GM12878 (cell line): ENCODE measurements around the gene PLD4. TPM values are rescaled to one million over a fixed set of nuclear protein-coding genes. Genes with fewer than 3 reads are reported as not detected.

Experiments
- ATAC-seq: fragments of 200-7000 bp; cut with Tn5 transposase; 3 replicates; pipeline ENCODE4 v1.9.1; 2020; ENCODE audit warnings: mild to moderate bottlenecking, moderate library complexity
- BruUV-seq: library from RNA; stranded (reverse); fragments of 400-500 nt; replicated peaks from 2 replicates; lab custom pipeline; 2021; lab: Mats Ljungman, UMichigan
- CTCF ChIA-PET: fragments of 300-600 bp; sonication (Branson Sonifier 250); formaldehyde crosslinking; extraction: SDS; loops from one replicate; lab custom pipeline; 2021; ENCODE audit warnings: inconsistent platforms; lab: Yijun Ruan, JAX
- POLR2A ChIA-PET: fragments of 350-600 bp; formaldehyde crosslinking; extraction: SDS; loops from one replicate; lab custom pipeline; 2021; ENCODE audit warnings: inconsistent platforms; lab: Charles Lee
- RAD21 ChIA-PET: fragments of 300-600 bp; sonication (Branson Sonifier 250); formaldehyde crosslinking; loops from one replicate; lab custom pipeline; 2023; ENCODE audit warnings: antibody characterized with exemption; ENCODE audit not compliant: unreplicated experiment; lab: Charles Lee
- SMC1A ChIA-PET: fragments of 300-600 bp; sonication (Branson Sonifier 250); formaldehyde crosslinking; loops from one replicate; lab custom pipeline; 2023; ENCODE audit not compliant: unreplicated experiment, uncharacterized antibody; lab: Charles Lee
- DNase-seq: peaks from one replicate; pipeline ENCODE4 v3.0.0-alpha.2; 2011; ENCODE audit warnings: low read depth, low spot score
- FAIRE-seq: peaks from 3 replicates; lab custom pipeline; 2011; peaks lifted over from hg19 to GRCh38; lab: Jason Lieb, UNC
- H2AFZ ChIP-seq: 2 replicates; pipeline ENCODE4 v1.6.0; 2011; ENCODE audit warnings: low read depth, low read length, control low read depth; ENCODE audit not compliant: control insufficient read depth
- H3K27ac ChIP-seq: 2 replicates; pipeline ENCODE4 v1.5.1; 2011; ENCODE audit warnings: control low read depth; ENCODE audit not compliant: control insufficient read depth, insufficient read depth
- H3K27me3 ChIP-seq, 2 experiments: replicated peaks in 1 of 2; 2 replicates each; pipeline versions ENCODE4 v1.6.0 to v1.6.1; 2011; ENCODE audit warnings: low read length in 1 of 2; ENCODE audit not compliant: control insufficient read depth in 2 of 2, insufficient read depth in 2 of 2
- H3K36me3 ChIP-seq, 2 experiments: 2 replicates each; pipeline ENCODE4 v1.5.1; 2011; ENCODE audit warnings: low read length in 1 of 2; ENCODE audit not compliant: control insufficient read depth in 2 of 2, insufficient read depth in 2 of 2
- H3K4me1 ChIP-seq: 2 replicates; pipeline ENCODE4 v1.6.1; 2011; ENCODE audit warnings: mild to moderate bottlenecking, low read length, moderate library complexity, mixed read lengths; ENCODE audit not compliant: control insufficient read depth, insufficient read depth
- H3K4me2 ChIP-seq: 2 replicates; pipeline ENCODE4 v1.6.0; 2011; ENCODE audit warnings: control low read depth; ENCODE audit not compliant: control insufficient read depth, insufficient read depth
- H3K4me3 ChIP-seq: fragments of 200-600 bp; sonication (generic); 2 replicates; pipeline ENCODE4 v1.5.1; 2016
- H3K79me2 ChIP-seq: 2 replicates; pipeline ENCODE4 v1.6.0; 2011; ENCODE audit warnings: low read length; ENCODE audit not compliant: control insufficient read depth, insufficient read depth
- H3K9ac ChIP-seq: 2 replicates; pipeline ENCODE4 v1.8.0; 2011; ENCODE audit warnings: low read length, control low read depth, mixed read lengths; ENCODE audit not compliant: control insufficient read depth, insufficient read depth
- H3K9me3 ChIP-seq: replicated peaks from 3 replicates; pipeline ENCODE4 v1.5.1; 2011; ENCODE audit warnings: mild to moderate bottlenecking, low read length; ENCODE audit not compliant: control insufficient read depth, insufficient read depth
- H4K20me1 ChIP-seq: 2 replicates; pipeline ENCODE4 v1.6.0; 2011; ENCODE audit not compliant: control insufficient read depth, insufficient read depth
- CEBPZ ChIP-seq: fragments of 150-350 bp; IDR thresholded peaks from 2 replicates; pipeline ENCODE4 v1.6.1; 2016; ENCODE audit warnings: low read depth, low read length
- CHD2 ChIP-seq: IDR thresholded peaks from 2 replicates; pipeline ENCODE4 v1.6.1; 2011; ENCODE audit warnings: low read depth, low read length, improper control_type of control experiment, borderline replicate concordance
- NRF1 ChIP-seq: conservative IDR thresholded peaks from 2 replicates; pipeline ENCODE4 v1.6.1; 2011; ENCODE audit warnings: mild to moderate bottlenecking, low read depth, low read length, improper control_type of control experiment
- RELB ChIP-seq: fragments of 450-650 bp; IDR thresholded peaks from 2 replicates; pipeline ENCODE4 v1.6.1; 2017; ENCODE audit warnings: low read depth, mild to moderate bottlenecking, moderate library complexity
- TBL1XR1 ChIP-seq: IDR thresholded peaks from 2 replicates; pipeline ENCODE4 v1.6.1; 2012; ENCODE audit warnings: low read depth, low read length, improper control_type of control experiment
- USF2 ChIP-seq: IDR thresholded peaks from 2 replicates; pipeline ENCODE4 v1.6.1; 2011; ENCODE audit warnings: low read depth, low read length, improper control_type of control experiment, borderline replicate concordance
- ZNF217 ChIP-seq: fragments of 450-650 bp; IDR thresholded peaks from 2 replicates; pipeline ENCODE4 v1.6.1; 2017; ENCODE audit warnings: antibody characterized with exemption, mild to moderate bottlenecking
- WGBS: methylation state at CpG from one replicate; pipeline ENCODE4 v1.1.6; 2016; ENCODE audit warnings: low lambda C conversion rate; ENCODE audit not compliant: insufficient replicate concordance, insufficient coverage; ENCODE audit errors: missing lambda C conversion rate; 5-methylcytosine and 5-hydroxymethylcytosine counted together
- in situ Hi-C: fragments of 300-500 bp; cut with MboI; formaldehyde crosslinking; loops from 9 replicates; pipeline ENCODE4 v1.14.3; 2018; ENCODE audit warnings: mixed read lengths
- intact Hi-C: fragments of 100-400 bp; cut with micrococcal nuclease; formaldehyde crosslinking; loops from one replicate; pipeline ENCODE4 v1.14.2; 2022; ENCODE audit not compliant: unreplicated experiment
- polyA plus RNA-seq, 11 experiments: library from polyadenylated mRNA; depleted of rRNA in 4 of 11; unstranded in 6 of 11; stranded (reverse) in 5 of 11; fragments of >200 nt; fragmentation: Nextera tagmentation in 4 of 11; fragmentation: Illumina TruSeq in 1 of 11; extraction: Ambion mirVana in 4 of 11; extraction: Trizol in 1 of 11; gene quantifications; 1 replicate in 1 of 11; 2 replicates in 10 of 11; pipeline versions ENCODE4 v1.2.1 to v1.2.3, GENCODE V29; 2011 to 2016; ENCODE audit warnings: inconsistent platforms in 2 of 11, missing spikeins in 2 of 11, low read depth in 1 of 11
- total RNA-seq, 4 experiments: library from RNA; depleted of rRNA in 3 of 4; stranded (reverse); fragments of >200 nt in 3 of 4; fragmentation: Illumina TruSeq in 1 of 4; extraction: Trizol in 1 of 4; gene quantifications; 2 replicates each; pipeline versions ENCODE4 v1.2.1 to v1.2.3, GENCODE V29; 2013 to 2021

Gene PLD4
- total and polyA plus RNA-seq, 10 of the 15 experiments (the other 5 are each of a cell fraction or from before 2014, with no cell fraction given) = 0.20 to 57.7 (median 9.9) TPM

GRCh38 chr14:104878582-104878981 lies 46.1 kb upstream of the PLD4 start (continued):
- TF ChIP-seq CEBPZ = no peak
- TF ChIP-seq ZNF217 = no peak
- TF ChIP-seq RELB = no peak

GRCh38 chr14:104879201-104879982 lies 45.3 kb upstream of the PLD4 start:
- CTCF ChIA-PET = no interaction called here
- 41% methylated on average over 29 of the region's 29 CpGs for WGBS
- FAIRE-seq = no peak

More at GRCh38 chr14:104879201-104879982, 45.3 kb upstream of the PLD4 start:
- no peaks in the 10 kb centered on the region for H3K4me1 ChIP-seq
- DNase-seq (no peak), ATAC-seq (no peak)
- H3K4me2 ChIP-seq = no peak overlapping the region
- no peaks in the 10 kb centered on the region for H3K36me3 ChIP-seq
- H2AFZ ChIP-seq = no peak overlapping the region
- H3K27ac ChIP-seq = no peak overlapping the region
- ChIA-PET SMC1A (no interaction called here), POLR2A (no interaction called here), RAD21 (no interaction called here)
- no peak overlapping the region for H3K9ac ChIP-seq
- no peaks in the 10 kb centered on the region for H3K79me2 ChIP-seq
- H3K4me3 ChIP-seq = no peak overlapping the region
- no peaks in the 10 kb centered on the region for H3K9me3 ChIP-seq
- no peaks in the 10 kb centered on the region; the same call in 1 of the 2 replicates for H4K20me1 ChIP-seq
- in situ Hi-C loops (no loop called here), intact Hi-C loops (no loop called here)
- no peak for TF ChIP-seq CHD2
- no peak for TF ChIP-seq TBL1XR1
- no peak for TF ChIP-seq USF2
- no peak for TF ChIP-seq NRF1
- BruUV-seq = no TSS peak
- H3K27me3 ChIP-seq = no peaks in the 10 kb centered on the region
